KMS-11 (cell line): ENCODE results near the gene ADAM12.

ENCODE experiments used
- H2AFZ ChIP-seq: fragments of 200-600 bp; sonication (generic); 2 replicates; pipeline ENCODE4 v1.6.1; 2016; ENCODE audit warnings: antibody characterized with exemption, mixed run types, low read depth
- H3K27ac ChIP-seq: fragments of 200-600 bp; sonication (generic); 2 replicates; pipeline ENCODE4 v1.6.1; 2016; ENCODE audit warnings: mild to moderate bottlenecking, mixed run types
- H3K27me3 ChIP-seq: fragments of 200-600 bp; sonication (generic); 2 replicates; pipeline ENCODE4 v1.6.1; 2017; ENCODE audit warnings: mild to moderate bottlenecking, low read depth, mixed run types, moderate library complexity; ENCODE audit not compliant: insufficient read depth
- H3K36me3 ChIP-seq: fragments of 200-600 bp; sonication (generic); 2 replicates; pipeline ENCODE4 v1.6.1; 2017; ENCODE audit warnings: mild to moderate bottlenecking, mixed run types; ENCODE audit not compliant: insufficient read depth
- H3K4me1 ChIP-seq: fragments of 200-600 bp; sonication (generic); 2 replicates; pipeline ENCODE4 v1.6.1; 2016; ENCODE audit warnings: mild to moderate bottlenecking, low read depth, mixed run types; ENCODE audit not compliant: poor library complexity, severe bottlenecking
- H3K4me2 ChIP-seq: fragments of 200-600 bp; sonication (generic); 2 replicates; pipeline ENCODE4 v1.7.0; 2016; ENCODE audit warnings: mild to moderate bottlenecking, mixed run types
- H3K4me3 ChIP-seq: fragments of 200-600 bp; sonication (generic); IDR thresholded peaks from 2 replicates; pipeline ENCODE4 v1.6.1; 2017; ENCODE audit warnings: low read depth, low read length, mixed read lengths; ENCODE audit not compliant: insufficient read depth
- H3K79me2 ChIP-seq: fragments of 200-600 bp; sonication (generic); 2 replicates; pipeline ENCODE4 v1.6.1; 2016; ENCODE audit warnings: low read depth, mixed run types; ENCODE audit not compliant: insufficient read depth
- H3K9ac ChIP-seq: fragments of 200-600 bp; sonication (generic); 2 replicates; pipeline ENCODE4 v1.6.1; 2016; ENCODE audit warnings: mild to moderate bottlenecking, mixed run types
- H4K20me1 ChIP-seq: fragments of 200-600 bp; sonication (generic); 2 replicates; pipeline ENCODE4 v1.6.1; 2016; ENCODE audit warnings: mild to moderate bottlenecking, mixed run types; ENCODE audit not compliant: insufficient read depth
- TF ChIP-seq, protein P1 (sequence below): fragments of 200-600 bp; sonication (generic); conservative IDR thresholded peaks from 2 replicates; pipeline ENCODE4 v1.6.1; 2017; ENCODE audit warnings: low read depth, mild to moderate bottlenecking, antibody characterized with exemption, low read length, moderate library complexity, mixed read lengths

Gene ADAM12

DNA sequence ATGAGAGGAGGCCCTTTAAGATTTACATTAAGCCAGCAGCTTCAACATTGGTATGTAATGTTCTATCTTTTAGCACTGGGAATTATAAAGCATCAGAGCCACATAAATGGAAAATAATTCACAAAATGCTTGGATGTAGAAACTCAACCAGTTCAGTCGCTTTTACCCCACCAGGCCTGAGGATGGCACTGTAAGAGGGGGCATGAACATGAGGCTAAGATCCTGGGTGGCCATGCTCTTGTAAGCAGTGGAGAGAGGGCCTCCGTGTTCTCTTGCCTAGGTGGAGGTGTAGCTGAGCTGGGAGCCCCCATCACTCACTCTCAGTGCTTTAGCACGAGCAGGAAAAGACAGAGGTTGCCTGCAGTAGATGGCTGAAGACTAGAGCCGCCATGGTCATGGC lies 253.1 kb downstream of the ADAM12 start:
- Histone ChIP-seq H3K79me2 (no peaks in the 10 kb centered on the region), H3K4me1 (no peaks in the 10 kb centered on the region), H3K9ac (no peak overlapping the region), H3K27me3 (no peaks in the 10 kb centered on the region), H4K20me1 (no peaks in the 10 kb centered on the region), H2AFZ (no peak overlapping the region), H3K4me3 (no peak overlapping the region), H3K4me2 (no peak overlapping the region), H3K27ac (no peak overlapping the region), H3K36me3 (no peaks in the 10 kb centered on the region)
- TF ChIP-seq, protein P1, sequence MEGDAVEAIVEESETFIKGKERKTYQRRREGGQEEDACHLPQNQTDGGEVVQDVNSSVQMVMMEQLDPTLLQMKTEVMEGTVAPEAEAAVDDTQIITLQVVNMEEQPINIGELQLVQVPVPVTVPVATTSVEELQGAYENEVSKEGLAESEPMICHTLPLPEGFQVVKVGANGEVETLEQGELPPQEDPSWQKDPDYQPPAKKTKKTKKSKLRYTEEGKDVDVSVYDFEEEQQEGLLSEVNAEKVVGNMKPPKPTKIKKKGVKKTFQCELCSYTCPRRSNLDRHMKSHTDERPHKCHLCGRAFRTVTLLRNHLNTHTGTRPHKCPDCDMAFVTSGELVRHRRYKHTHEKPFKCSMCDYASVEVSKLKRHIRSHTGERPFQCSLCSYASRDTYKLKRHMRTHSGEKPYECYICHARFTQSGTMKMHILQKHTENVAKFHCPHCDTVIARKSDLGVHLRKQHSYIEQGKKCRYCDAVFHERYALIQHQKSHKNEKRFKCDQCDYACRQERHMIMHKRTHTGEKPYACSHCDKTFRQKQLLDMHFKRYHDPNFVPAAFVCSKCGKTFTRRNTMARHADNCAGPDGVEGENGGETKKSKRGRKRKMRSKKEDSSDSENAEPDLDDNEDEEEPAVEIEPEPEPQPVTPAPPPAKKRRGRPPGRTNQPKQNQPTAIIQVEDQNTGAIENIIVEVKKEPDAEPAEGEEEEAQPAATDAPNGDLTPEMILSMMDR = no peak

DNA sequence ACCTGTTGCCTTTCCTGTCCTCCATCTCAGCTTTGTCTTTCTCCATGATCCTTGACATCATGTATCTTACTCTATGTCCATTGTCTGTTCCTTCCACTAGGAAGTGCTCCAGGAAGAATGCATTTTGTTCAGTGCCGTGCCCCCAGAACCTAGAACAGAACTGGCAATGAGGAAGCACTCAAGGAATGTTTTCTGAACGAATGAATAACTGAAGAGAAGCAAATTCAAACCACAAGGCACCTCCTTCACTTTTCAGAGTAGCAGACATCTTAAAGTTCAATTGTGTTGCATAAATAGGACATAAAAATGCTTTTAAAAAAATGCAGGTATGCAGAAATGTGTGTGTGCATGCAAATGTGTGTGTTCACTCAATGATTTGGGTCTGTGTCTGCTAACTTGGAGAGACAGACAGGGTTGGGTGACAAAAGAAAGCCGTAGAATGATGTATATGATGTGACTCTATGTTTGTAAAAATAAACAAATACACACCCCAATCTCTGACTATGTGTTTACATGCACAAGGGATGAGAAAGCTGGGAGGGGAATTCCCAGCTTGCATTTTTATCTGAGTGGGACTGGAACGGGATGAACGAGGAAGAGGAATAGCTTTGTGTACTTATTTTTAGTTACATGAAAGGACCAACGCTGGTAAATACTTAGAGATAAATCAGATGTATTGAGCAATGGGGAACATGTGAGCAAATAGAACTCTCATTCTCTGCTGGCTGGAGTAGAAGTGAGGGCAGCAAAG lies 254.2 kb downstream of the ADAM12 start:
- H3K4me2 ChIP-seq = no peak overlapping the region

DNA sequence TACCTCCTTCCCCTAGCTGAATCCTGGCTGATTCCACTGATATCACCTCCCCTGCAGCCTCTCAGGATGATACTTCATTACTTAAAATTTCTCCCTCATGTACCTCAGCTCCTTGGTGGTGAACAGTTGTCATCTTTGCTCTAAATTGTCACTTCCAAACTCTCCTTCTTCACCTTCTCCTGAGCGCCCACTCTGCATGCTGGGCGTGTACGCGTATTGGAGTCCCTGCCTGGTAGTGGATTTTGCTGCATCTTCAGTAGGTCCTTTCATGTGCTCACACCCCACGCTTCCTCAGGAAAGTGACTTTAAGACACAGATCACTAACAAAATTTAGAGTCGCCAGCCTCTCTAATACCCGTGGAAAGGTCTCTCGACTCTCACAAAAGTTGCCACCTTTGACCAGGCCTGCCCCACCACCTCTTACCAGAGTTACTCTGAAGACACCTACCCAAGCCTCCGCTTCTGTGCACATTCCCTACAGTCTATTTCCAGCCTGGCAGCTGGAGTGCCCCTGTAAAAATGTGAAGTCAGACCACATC lies 255.1 kb downstream of the ADAM12 start:
- TF ChIP-seq, protein P1 = no peak
- Histone ChIP-seq H3K4me1 (no peaks in the 10 kb centered on the region), H3K9ac (no peak overlapping the region), H3K36me3 (no peaks in the 10 kb centered on the region), H3K79me2 (no peaks in the 10 kb centered on the region), H4K20me1 (no peaks in the 10 kb centered on the region), H2AFZ (no peak overlapping the region), H3K4me3 (no peak overlapping the region), H3K27me3 (no peaks in the 10 kb centered on the region), H3K4me2 (no peak overlapping the region), H3K27ac (no peak overlapping the region)

More for the DNA sequence above, 254.2 kb downstream of the ADAM12 start:
- Histone ChIP-seq H3K79me2 (no peaks in the 10 kb centered on the region), H3K36me3 (no peaks in the 10 kb centered on the region), H2AFZ (no peak overlapping the region), H3K27ac (no peak overlapping the region), H3K4me3 (no peak overlapping the region), H4K20me1 (no peaks in the 10 kb centered on the region), H3K9ac (no peak overlapping the region), H3K27me3 (no peaks in the 10 kb centered on the region), H3K4me1 (no peaks in the 10 kb centered on the region)
- TF ChIP-seq, protein P1 = no peak

DNA sequence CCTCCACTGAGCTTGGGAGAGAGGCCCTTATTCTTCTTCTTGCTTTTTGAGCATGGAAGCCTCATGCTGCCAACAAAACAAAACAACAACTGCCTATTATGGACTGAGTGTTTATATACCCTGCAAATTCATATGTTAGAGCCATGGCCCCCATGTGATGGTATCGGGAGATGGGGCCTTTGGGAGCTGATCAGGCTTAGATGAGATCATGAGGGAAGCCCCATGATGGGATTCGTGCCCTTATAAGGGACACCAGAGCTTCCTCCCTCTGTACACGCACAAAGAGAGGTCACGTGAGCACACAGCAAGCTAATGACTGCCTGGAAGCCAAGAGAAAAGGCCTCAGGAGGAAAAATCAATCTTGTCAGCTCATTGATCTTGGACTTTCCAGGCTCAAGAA lies 256.9 kb downstream of the ADAM12 start:
- Histone ChIP-seq H3K4me3 (no peak overlapping the region), H3K9ac (no peak overlapping the region), H3K27ac (no peak overlapping the region), H3K36me3 (no peaks in the 10 kb centered on the region), H2AFZ (no peak overlapping the region), H3K27me3 (no peaks in the 10 kb centered on the region), H3K79me2 (no peaks in the 10 kb centered on the region), H3K4me1 (no peaks in the 10 kb centered on the region), H3K4me2 (no peak overlapping the region), H4K20me1 (no peaks in the 10 kb centered on the region)
- TF ChIP-seq, protein P1 = no peak
